GM18499 (cell line): ENCODE results near the gene RPN1.
"Not testable (repeated sequence)": the region's sequence is repeated elsewhere in the genome, so short reads cannot be mapped to it uniquely, and the experiment has no call there.

Source experiments
- ATAC-seq: cut with Tn5 transposase; IDR thresholded peaks from one replicate; pipeline ENCODE4 v1.9.1; 2021; ENCODE audit warnings: moderate number of reproducible peaks; ENCODE audit not compliant: insufficient read depth, unreplicated experiment

The RPN1 gene

GRCh38 chr3:128613083-128613829 is 37.4 kb downstream of the RPN1 start:
- ATAC-seq = no peak

GRCh38 chr3:128610451-128611070 is 40.1 kb downstream of the RPN1 start:
- no peak for ATAC-seq

- no peak for ATAC-seq
Measured at GRCh38 chr3:128609294-128609693, 41.3 kb downstream of the RPN1 start.

GRCh38 chr3:128607710-128608048 is 42.9 kb downstream of the RPN1 start:
- no peak for ATAC-seq

GRCh38 chr3:128606094-128606493 is 44.5 kb downstream of the RPN1 start:
- ATAC-seq = no peak

- no peak for ATAC-seq
Measured at GRCh38 chr3:128605091-128606046, 45.2 kb downstream of the RPN1 start.

- ATAC-seq = no peak
Measured at GRCh38 chr3:128603811-128604775, 46.5 kb downstream of the RPN1 start.

- no peak for ATAC-seq
Measured at GRCh38 chr3:128603313-128603712, 47.3 kb downstream of the RPN1 start.

GRCh38 chr3:128598884-128599664 is 51.5 kb downstream of the RPN1 start:
- no peak for ATAC-seq

- no peak for ATAC-seq
Measured at GRCh38 chr3:128597900-128598299, 52.7 kb downstream of the RPN1 start.

GRCh38 chr3:128592864-128593263 is 57.8 kb downstream of the RPN1 start:
- ATAC-seq = no peak

GRCh38 chr3:128591738-128592426 is 58.7 kb downstream of the RPN1 start:
- ATAC-seq = no peak

GRCh38 chr3:128590948-128591347 is 59.7 kb downstream of the RPN1 start:
- no peak for ATAC-seq

GRCh38 chr3:128589985-128590384 is 60.6 kb downstream of the RPN1 start:
- not testable (repeated sequence) for ATAC-seq

- ATAC-seq = no peak
Measured at GRCh38 chr3:128588147-128588546, 62.5 kb downstream of the RPN1 start.

- ATAC-seq = no peak
Measured at GRCh38 chr3:128587391-128587790, 63.2 kb downstream of the RPN1 start.

GRCh38 chr3:128586932-128587331 is 63.7 kb downstream of the RPN1 start:
- ATAC-seq = not testable (repeated sequence)

- ATAC-seq = not testable (repeated sequence)
Measured at GRCh38 chr3:128586391-128586790, 64.2 kb downstream of the RPN1 start.

- ATAC-seq = no peak
Measured at GRCh38 chr3:128585974-128586373, 64.6 kb downstream of the RPN1 start.
